ENCODE results near the gene CACNA1F.

Gene CACNA1F

GRCh38 chrX:49233176-49233575 lies at the start of gene CACNA1F:
Gene CACNA1F, minus strand, starts transcription at chrX:49233340. Its CDS starts 31 bp downstream, at chrX:49233309.
- DNase-seq = no peak

GRCh38 chrX:49282647-49283011 lies 49.5 kb upstream of the CACNA1F start:
- DNase-seq = no peak

GRCh38 chrX:49278081-49278480 lies 44.9 kb upstream of the CACNA1F start:
- no peak for DNase-seq

- DNase-seq = no peak
These were observed 44.3 kb upstream of the CACNA1F start for GRCh38 chrX:49277535-49277830.

GRCh38 chrX:49276671-49277534 lies 43.8 kb upstream of the CACNA1F start:
- DNase-seq = peak; percentile 38

- no peak for DNase-seq
These were observed 43.1 kb upstream of the CACNA1F start for GRCh38 chrX:49276207-49276606.

- peak; percentile 66 for DNase-seq
These were observed 40.1 kb upstream of the CACNA1F start for GRCh38 chrX:49273181-49273727.

GRCh38 chrX:49272421-49272820 lies 39.3 kb upstream of the CACNA1F start:
- no peak for DNase-seq

GRCh38 chrX:49271341-49271740 lies 38.2 kb upstream of the CACNA1F start:
- peak; percentile 25 for DNase-seq

- no peak for DNase-seq
These were observed 37.2 kb upstream of the CACNA1F start for GRCh38 chrX:49270249-49270921.

GRCh38 chrX:49269767-49270248 lies 36.7 kb upstream of the CACNA1F start, which contains the start of gene PPP1R3F:
Gene PPP1R3F, plus strand, starts transcription at chrX:49269793. Its CDS starts 77 bp downstream, at chrX:49269870.
- DNase-seq = no peak

GRCh38 chrX:49269010-49269766 lies 36.0 kb upstream of the CACNA1F start:
- DNase-seq = peak; percentile 96

GRCh38 chrX:49268702-49269009 lies 35.5 kb upstream of the CACNA1F start:
- DNase-seq = no peak

GRCh38 chrX:49266523-49267445 lies 33.6 kb upstream of the CACNA1F start:
- no peak for DNase-seq

GRCh38 chrX:49264460-49264859 lies 31.3 kb upstream of the CACNA1F start, which contains the start of gene FOXP3:
Gene FOXP3, minus strand, starts transcription at chrX:49264710. Its CDS starts 6,205 bp downstream, at chrX:49258505.
- DNase-seq = peak; percentile 19

GRCh38 chrX:49263631-49264030 lies 30.5 kb upstream of the CACNA1F start:
- DNase-seq = no peak

GRCh38 chrX:49262603-49263002 lies 29.5 kb upstream of the CACNA1F start:
- peak; percentile 23 for DNase-seq

GRCh38 chrX:49260221-49260985 lies 27.3 kb upstream of the CACNA1F start:
- no peak for DNase-seq

GRCh38 chrX:49258749-49259124 lies 25.6 kb upstream of the CACNA1F start:
- no peak for DNase-seq

- DNase-seq = peak; percentile 33
These were observed 25.0 kb upstream of the CACNA1F start for GRCh38 chrX:49257846-49258748.

All from stimulated activated CD4-positive, alpha-beta T cell treated with anti-CD3 and anti-CD28 coated beads, Interleukin-15, amount 100 ng/mL, for 24 hours (primary cell).